ENCODE data around the gene C19orf53. TPM values are rescaled to one million over a fixed set of nuclear protein-coding genes. Genes with fewer than 3 reads are reported as not detected.

The C19orf53 gene
- total RNA-seq, 1 donor from 2014 or later: 68.0 TPM

- Histone ChIP-seq H3K9me3 (no peaks in the 10 kb centered on the region), H3K4me1 (no peaks in the 10 kb centered on the region), H3K4me3 (no peak overlapping the region), H3K27ac (no peak overlapping the region), H3K27me3 (ENCODE audit: low read depth) (no peaks in the 10 kb centered on the region), H3K36me3 (peaks cover 45% of the 10 kb centered on the region)
- DNase-seq (no peak), ATAC-seq (peak in 1 of 2 donors; percentile 19)
- intact Hi-C loops (cut with DNase I): no loop called here
- TF ChIP-seq CTCF (IDR thresholded peaks at IDR 0.05): no peak
Observed at GRCh38 chr19:13808856-13809255, 34.6 kb downstream of the C19orf53 start.

- H3K27me3 ChIP-seq (ENCODE audit: low read depth): no peaks in the 10 kb centered on the region
- H3K36me3 ChIP-seq: peaks cover 62% of the 10 kb centered on the region
- DNase-seq: no peak
- TF ChIP-seq CTCF (IDR thresholded peaks at IDR 0.05): no peak
- no peak overlapping the region for H3K27ac ChIP-seq
- no peaks in the 10 kb centered on the region for H3K9me3 ChIP-seq
- intact Hi-C loops (cut with DNase I): no loop called here
- no peak for ATAC-seq
- no peaks in the 10 kb centered on the region for H3K4me1 ChIP-seq
- H3K4me3 ChIP-seq: no peak overlapping the region
Observed at GRCh38 chr19:13812544-13812943, 38.3 kb downstream of the C19orf53 start.

- Histone ChIP-seq H3K9me3 (no peaks in the 10 kb centered on the region), H3K4me1 (no peaks in the 10 kb centered on the region), H3K27me3 (ENCODE audit: low read depth) (no peaks in the 10 kb centered on the region), H3K36me3 (peaks cover 59% of the 10 kb centered on the region), H3K4me3 (no peak overlapping the region), H3K27ac (no peak overlapping the region)
- intact Hi-C loops (cut with DNase I): no loop called here
- ATAC-seq: no peak
- no peak for TF ChIP-seq CTCF (IDR thresholded peaks at IDR 0.05)
- no peak for DNase-seq
Observed at GRCh38 chr19:13813147-13813546, 38.9 kb downstream of the C19orf53 start.

DNA sequence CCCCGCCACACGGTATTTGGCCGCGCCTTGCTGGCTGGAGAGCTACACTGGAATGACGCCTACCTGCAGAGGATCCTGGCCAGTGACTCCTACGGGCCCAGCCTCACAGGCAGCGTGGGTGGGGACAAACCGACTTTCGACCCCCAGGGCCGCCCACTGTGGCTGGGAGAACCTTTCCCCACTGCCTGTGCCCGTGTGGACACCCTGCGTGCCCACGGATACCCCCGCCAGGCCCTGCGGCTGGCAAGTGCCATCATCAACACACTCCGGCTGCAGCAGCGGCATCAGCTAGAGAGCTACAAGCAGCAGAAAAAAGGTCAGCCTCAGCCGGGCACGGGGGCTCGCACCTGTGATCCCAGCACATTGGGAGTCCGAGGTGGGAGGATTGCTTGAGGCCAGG lies 40.3 kb downstream of the C19orf53 start:
- Histone ChIP-seq H3K4me1 (no peaks in the 10 kb centered on the region), H3K9me3 (no peaks in the 10 kb centered on the region), H3K27me3 (ENCODE audit: low read depth) (no peaks in the 10 kb centered on the region), H3K27ac (no peak overlapping the region), H3K36me3 (peaks cover 45% of the 10 kb centered on the region), H3K4me3 (no peak overlapping the region)
- intact Hi-C loops (cut with DNase I): no loop called here
- ATAC-seq (no peak), DNase-seq (no peak)
- TF ChIP-seq CTCF (IDR thresholded peaks at IDR 0.05): no peak

DNA sequence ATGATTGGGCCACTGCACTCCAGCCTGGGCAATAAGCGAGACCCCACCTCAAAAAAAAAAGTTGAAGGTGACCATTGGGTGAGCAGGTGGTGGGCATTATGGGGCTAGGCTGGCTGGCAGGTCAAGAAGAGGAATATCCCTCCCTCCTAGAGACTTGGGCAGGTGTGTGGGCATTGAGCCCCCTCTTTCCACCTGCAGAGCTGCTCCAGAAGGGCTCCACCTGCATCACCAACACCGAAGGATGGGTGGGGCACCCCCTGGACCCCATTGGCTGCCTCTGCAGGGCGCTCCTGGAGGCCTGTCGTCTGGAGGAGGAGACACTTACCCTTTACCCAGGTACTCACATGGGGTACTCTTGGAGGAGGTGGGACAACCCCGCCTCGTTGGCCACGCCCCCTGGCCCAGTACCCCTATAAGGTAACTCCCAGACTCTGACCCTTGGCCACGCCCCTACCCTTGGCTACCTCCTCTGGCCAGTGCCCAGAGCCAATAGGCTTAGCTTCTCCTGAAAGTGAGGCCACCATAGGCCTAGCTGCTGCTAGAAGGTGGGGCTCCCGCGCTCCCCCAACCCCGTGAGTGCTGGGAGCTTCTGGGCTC lies 42.9 kb downstream of the C19orf53 start:
- ATAC-seq: peak; percentile 81 to 82

More for the DNA sequence above, 42.9 kb downstream of the C19orf53 start:
- Histone ChIP-seq H3K4me3 (peak overlapping the region; percentile 45), H3K4me1 (peaks cover under 1% of the 10 kb centered on the region), H3K27ac (peak overlapping the region; percentile 27), H3K36me3 (peaks cover 49% of the 10 kb centered on the region), H3K27me3 (ENCODE audit: low read depth) (no peaks in the 10 kb centered on the region), H3K9me3 (no peaks in the 10 kb centered on the region)
- intact Hi-C loops (cut with DNase I): no loop called here
- peak; percentile 77 for DNase-seq
- TF ChIP-seq CTCF (IDR thresholded peaks at IDR 0.05): no peak
